ENCODE results near the gene ADCY2. TPM values are rescaled to one million over a fixed set of nuclear protein-coding genes. Genes with fewer than 3 reads are reported as not detected.

Gene ADCY2
- total RNA-seq, 4 donors from 2014 or later: 5.7 to 18.5 (median 7.8) TPM

DNA sequence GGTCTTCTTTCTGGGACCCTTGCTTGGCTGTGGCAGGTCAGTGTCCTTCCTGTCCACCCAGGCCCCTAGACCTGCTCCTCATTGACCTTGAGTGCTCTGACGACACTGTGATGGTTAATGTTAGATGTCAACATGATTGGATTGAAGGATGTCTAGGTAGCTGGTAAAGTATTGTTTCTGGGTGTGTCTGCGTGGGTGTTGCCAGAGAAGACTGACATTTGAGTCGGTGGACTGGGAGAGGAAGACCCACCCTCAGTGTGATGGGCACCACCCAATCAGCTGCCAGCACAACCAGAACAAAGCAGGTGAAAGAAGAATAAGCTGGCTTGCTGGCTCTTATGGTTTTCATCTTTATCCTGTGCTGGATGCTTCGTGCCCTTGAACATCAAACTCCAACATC, 380.5 kb downstream of the ADCY2 start:
- TF ChIP-seq, protein P1, sequence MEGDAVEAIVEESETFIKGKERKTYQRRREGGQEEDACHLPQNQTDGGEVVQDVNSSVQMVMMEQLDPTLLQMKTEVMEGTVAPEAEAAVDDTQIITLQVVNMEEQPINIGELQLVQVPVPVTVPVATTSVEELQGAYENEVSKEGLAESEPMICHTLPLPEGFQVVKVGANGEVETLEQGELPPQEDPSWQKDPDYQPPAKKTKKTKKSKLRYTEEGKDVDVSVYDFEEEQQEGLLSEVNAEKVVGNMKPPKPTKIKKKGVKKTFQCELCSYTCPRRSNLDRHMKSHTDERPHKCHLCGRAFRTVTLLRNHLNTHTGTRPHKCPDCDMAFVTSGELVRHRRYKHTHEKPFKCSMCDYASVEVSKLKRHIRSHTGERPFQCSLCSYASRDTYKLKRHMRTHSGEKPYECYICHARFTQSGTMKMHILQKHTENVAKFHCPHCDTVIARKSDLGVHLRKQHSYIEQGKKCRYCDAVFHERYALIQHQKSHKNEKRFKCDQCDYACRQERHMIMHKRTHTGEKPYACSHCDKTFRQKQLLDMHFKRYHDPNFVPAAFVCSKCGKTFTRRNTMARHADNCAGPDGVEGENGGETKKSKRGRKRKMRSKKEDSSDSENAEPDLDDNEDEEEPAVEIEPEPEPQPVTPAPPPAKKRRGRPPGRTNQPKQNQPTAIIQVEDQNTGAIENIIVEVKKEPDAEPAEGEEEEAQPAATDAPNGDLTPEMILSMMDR (IDR thresholded peaks at IDR 0.05; ENCODE audit: low read depth): no peak

DNA sequence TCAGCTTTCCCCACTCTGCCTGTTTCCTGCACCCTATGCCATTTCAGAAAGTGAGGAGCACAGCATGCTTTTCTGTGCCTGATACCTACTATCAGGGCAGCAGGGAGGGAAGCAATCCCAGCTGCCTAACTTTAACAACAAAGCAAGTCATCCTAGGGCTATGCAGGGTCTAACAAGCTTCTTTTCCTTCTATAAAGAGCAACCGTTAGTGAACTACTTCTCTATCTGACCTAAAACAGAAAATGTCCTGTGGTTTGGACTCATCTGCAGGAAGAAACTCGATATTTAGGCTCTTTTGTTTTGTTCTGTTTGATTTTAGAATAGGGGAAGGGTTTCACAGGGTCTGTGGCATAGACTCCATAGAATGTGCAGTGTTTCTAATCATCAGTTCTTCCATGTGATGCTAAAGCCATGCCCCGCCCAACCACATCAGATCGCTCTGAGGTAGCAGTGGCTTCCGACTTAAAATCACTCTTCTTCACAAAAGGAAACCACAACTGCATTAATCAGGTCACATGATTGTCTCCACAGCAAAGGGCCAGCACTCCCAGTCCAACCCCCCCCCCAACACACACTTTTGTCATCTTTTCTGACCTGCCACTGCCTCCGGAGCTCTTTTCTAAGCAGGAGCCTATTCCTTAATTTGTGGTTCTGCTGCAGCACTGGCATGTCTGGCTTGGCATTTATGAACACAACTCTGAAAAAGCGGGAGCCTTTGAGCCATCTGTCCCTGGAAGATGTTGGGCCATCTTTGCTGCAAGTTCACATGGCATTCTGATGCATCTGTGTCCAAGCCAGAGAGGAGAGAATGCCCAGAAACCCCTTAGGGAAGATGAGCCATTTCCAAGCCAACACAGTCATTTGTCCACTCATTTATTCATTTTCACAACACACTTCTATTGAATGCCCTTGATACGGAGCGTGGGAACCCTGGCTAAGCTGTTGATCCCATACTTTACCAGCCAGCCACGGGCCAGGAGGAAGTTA, 383.4 kb downstream of the ADCY2 start:
- TF ChIP-seq, protein P1 (IDR thresholded peaks at IDR 0.05; ENCODE audit: low read depth): no peak

DNA sequence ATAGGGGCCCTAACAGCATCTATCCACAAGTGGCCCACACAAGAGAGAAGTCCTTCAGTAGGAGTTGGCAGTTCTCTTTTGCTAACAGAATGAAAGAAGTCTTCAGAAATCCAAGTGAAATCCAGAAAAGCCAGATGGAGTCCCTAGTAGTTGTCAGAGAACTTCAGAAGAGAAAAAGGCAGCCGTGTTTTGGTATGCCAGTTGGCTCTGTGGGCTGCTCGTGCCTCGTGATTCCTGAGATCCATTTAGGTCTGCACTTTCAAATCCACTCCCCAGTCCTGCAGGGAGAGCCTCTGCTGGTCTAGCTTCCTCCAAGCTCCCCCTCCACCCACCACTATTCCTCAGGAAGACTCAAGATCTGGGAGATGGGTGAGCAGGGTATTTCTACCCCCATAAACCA, 386.0 kb downstream of the ADCY2 start:
- TF ChIP-seq, protein P1 (IDR thresholded peaks at IDR 0.05; ENCODE audit: low read depth): no peak

DNA sequence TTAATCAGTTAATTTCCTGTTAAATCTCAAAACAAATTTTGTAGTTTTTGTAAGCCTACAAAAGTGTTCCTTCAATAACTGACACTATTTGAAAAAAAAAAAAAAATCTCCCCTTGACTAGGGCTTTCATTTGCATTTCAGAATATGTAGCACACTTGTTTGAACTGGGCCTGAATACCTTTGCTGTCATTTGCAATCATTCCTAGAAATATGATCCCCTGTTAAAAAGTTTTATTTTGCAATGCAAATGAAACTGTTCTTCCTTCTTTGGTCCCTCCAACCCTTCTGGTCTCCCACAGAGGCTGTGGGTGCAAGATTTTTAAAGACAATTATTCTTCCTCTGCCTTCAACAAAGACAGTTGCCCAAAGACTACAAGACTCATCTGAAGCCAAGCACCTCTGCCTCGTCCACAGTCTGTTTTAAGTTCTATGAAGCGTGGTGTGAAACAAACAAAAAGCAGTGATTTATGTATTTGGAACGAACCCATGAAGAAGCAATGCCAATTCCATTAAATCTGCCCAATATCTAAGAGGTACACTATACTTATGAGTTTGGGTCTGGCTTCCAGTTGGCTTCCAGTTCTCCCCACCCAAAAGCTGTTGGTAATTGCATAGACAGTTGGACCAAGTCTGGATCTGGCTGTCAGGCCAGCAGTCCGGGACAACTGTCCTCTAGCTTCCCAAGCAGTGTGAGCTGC, 388.9 kb downstream of the ADCY2 start:
- TF ChIP-seq, protein P1 (IDR thresholded peaks at IDR 0.05; ENCODE audit: low read depth): no peak

DNA sequence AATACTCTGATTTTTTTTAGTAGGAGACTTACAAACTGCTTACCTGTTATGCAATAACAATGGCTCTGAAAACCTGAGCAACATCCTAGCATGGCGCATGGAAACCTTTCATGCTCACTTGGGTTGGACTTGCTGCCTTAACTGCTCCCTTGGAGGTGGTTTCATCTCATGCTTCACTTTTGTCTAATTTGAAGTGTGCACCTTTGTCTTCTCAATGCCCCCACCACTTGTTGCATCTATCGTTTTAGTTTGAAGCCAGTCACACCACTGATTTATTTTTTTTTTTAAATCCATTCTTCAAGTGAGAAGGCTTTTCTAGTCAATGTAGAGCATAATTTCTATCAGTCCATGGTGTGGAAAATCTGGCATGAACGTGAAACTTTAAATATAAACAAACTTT, 391.8 kb downstream of the ADCY2 start:
- TF ChIP-seq, protein P1 (IDR thresholded peaks at IDR 0.05; ENCODE audit: low read depth): no peak

DNA sequence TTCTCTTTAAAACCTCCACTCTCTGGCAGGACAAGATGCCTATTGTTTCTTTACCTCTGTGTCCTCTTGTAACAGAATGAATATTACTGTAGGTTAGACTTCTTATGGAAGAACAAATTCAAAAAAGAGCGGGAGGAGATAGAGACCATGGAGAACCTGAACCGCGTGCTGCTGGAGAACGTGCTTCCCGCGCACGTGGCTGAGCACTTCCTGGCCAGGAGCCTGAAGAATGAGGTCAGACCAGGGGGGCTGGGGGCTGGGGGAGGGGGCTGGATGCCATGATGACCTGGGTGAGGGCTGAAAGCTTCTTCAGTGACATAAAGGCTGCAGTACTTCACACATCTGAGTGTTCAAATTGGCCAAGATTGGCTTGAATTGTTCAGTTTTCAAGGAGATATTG, 393.6 kb downstream of the ADCY2 start:
- TF ChIP-seq, protein P1 (IDR thresholded peaks at IDR 0.05; ENCODE audit: low read depth): no peak

DNA sequence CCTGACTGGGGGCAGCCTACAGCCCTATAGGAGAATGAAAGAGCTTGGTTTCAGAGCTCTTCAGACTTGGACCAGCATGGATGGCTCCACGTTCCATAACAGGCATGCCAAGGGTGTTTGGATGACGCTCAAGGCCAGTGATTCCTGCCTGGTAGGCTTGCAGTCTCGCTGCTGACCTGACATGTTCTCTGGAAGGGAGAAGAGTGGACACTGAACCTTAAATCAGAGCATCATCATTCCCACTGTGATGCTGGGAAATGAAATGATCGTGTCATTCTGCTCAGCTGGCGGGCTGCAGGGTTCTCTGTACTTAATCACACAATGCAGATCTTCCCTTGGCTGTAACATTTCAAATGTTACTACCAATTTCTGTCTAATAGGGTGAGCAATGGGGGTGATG, 398.0 kb downstream of the ADCY2 start:
- TF ChIP-seq, protein P1 (IDR thresholded peaks at IDR 0.05; ENCODE audit: low read depth): no peak
